ENCODE results near the gene BAIAP2. TPM values are rescaled to one million over a fixed set of nuclear protein-coding genes. Genes with fewer than 3 reads are reported as not detected.

BAIAP2 gene
- total and polyA plus RNA-seq, 2 donors (not counting 3 experiments of a cell fraction or from before 2014, with no cell fraction given) = 12.3 to 18.6 TPM

- Histone ChIP-seq H3K36me3 (ENCODE audit: control insufficient read depth in 2 of 2, extremely low read depth in 1 of 2, insufficient read depth in 2 of 2, low read length in 2 of 2) (no peaks in the 10 kb centered on the region), H3K27ac (ENCODE audit: insufficient read depth, low read depth, low read length) (no peak overlapping the region), H3K4me3 (replicated peaks in 1 of 3; ENCODE audit: insufficient read depth in 1 of 3, low read depth in 1 of 3, low read length in 3 of 3) (no peak overlapping the region), H3K79me2 (ENCODE audit: control insufficient read depth, insufficient read depth, low read length) (no peaks in the 10 kb centered on the region), H3K4me2 (ENCODE audit: insufficient read depth, low read length) (no peak overlapping the region), H3K9ac (replicated peaks; ENCODE audit: extremely low read depth, insufficient read depth, low read length) (no peak overlapping the region), H3K9me1 (replicated peaks; ENCODE audit: control insufficient read depth, extremely low read depth, insufficient read depth, low read length) (no peaks in the 10 kb centered on the region), H3K27me3 (ENCODE audit: control insufficient read depth in 2 of 2, insufficient read depth in 2 of 2, low read length in 2 of 2) (no peaks in the 10 kb centered on the region), H3K9me3 (replicated peaks; ENCODE audit: control insufficient read depth, insufficient read depth, low read length) (no peaks in the 10 kb centered on the region), H4K20me1 (replicated peaks; ENCODE audit: control insufficient read depth, extremely low read depth, insufficient read depth, low read length) (no peaks in the 10 kb centered on the region), H3K4me1 (ENCODE audit: control insufficient read depth, extremely low read depth, insufficient read depth, low read length) (no peaks in the 10 kb centered on the region), H2AFZ (ENCODE audit: low read depth, low read length) (no peak overlapping the region)
- no peak for DNase-seq (ENCODE audit: low read depth, low spot score)
- POLR2A ChIA-PET = interaction anchor here (0.7 kb wide), 1 partner anchor 102 kb away, joined by 4 read pairs; no protein-coding TSS in a partner anchor
- dilution Hi-C loops (cut with MboI; ENCODE audit: extremely low pct_ligation_motif_present, low sequenced_read_pairs) = no loop called here
- TF ChIP-seq POLR2A (IDR thresholded peaks at IDR 0.05; ENCODE audit: low read depth, low read length) = no peak
- TF ChIP-seq MAX (IDR thresholded peaks at IDR 0.05; ENCODE audit: insufficient read depth, insufficient read length) = no peak
- TF ChIP-seq MYC (IDR thresholded peaks at IDR 0.05; ENCODE audit: low read depth, low read length) = no peak
- TF ChIP-seq JUN (IDR thresholded peaks at IDR 0.05; ENCODE audit: borderline replicate concordance, insufficient read depth, insufficient read length, low read depth) = no peak
- no peak for TF ChIP-seq FOS (IDR thresholded peaks at IDR 0.05; ENCODE audit: borderline replicate concordance, insufficient read depth, low read length)
- TF ChIP-seq EZH2 (IDR thresholded peaks at IDR 0.05; ENCODE audit: borderline replicate concordance, low read depth, low read length, severe bottlenecking) = no peak
- CTCF ChIA-PET = interaction anchor here (0.6 to 7.0 kb wide), 24 partner anchors 10 to 341 kb away, joined by 3 to 91 read pairs (median 4); partner anchors contain the start of genes CEP131, NDUFAF8 and TEPSIN
- intact Hi-C loops (cut with micrococcal nuclease) = no loop called here
- no TSS peak for BruUV-seq (replicated peaks)
- no peak for FAIRE-seq
Observed at GRCh38 chr17:81143200-81143527, 108.2 kb downstream of the BAIAP2 start.

- no peaks in the 10 kb centered on the region for H3K27me3 ChIP-seq (ENCODE audit: control insufficient read depth in 2 of 2, insufficient read depth in 2 of 2, low read length in 2 of 2)
- no peak overlapping the region for H3K4me2 ChIP-seq (ENCODE audit: insufficient read depth, low read length)
- H3K4me3 ChIP-seq (replicated peaks in 1 of 3; ENCODE audit: insufficient read depth in 1 of 3, low read depth in 1 of 3, low read length in 3 of 3) = no peak overlapping the region
- H3K79me2 ChIP-seq (ENCODE audit: control insufficient read depth, insufficient read depth, low read length) = no peaks in the 10 kb centered on the region
- H3K27ac ChIP-seq (ENCODE audit: insufficient read depth, low read depth, low read length) = no peak overlapping the region
- DNase-seq (ENCODE audit: low read depth, low spot score) (no peak), FAIRE-seq (no peak)
- CTCF ChIA-PET = interaction anchor here (0.9 to 7.0 kb wide), 14 partner anchors 10 to 341 kb away, joined by 3 to 91 read pairs (median 5); partner anchors contain the start of genes CEP131, NDUFAF8 and TEPSIN
- TF ChIP-seq FOS (IDR thresholded peaks at IDR 0.05; ENCODE audit: borderline replicate concordance, insufficient read depth, low read length) (no peak), JUN (IDR thresholded peaks at IDR 0.05; ENCODE audit: borderline replicate concordance, insufficient read depth, insufficient read length, low read depth) (no peak), GATA2 (IDR thresholded peaks at IDR 0.05; ENCODE audit: insufficient read depth, insufficient read length, low read depth, low read length) (no peak), POLR2A (IDR thresholded peaks at IDR 0.05; ENCODE audit: low read depth, low read length) (no peak), MYC (IDR thresholded peaks at IDR 0.05; ENCODE audit: low read depth, low read length) (no peak), POLR2AphosphoS5 (IDR thresholded peaks at IDR 0.05; ENCODE audit: insufficient read depth, low read depth, low read length) (no peak), MAX (IDR thresholded peaks at IDR 0.05; ENCODE audit: insufficient read depth, insufficient read length) (no peak), EZH2 (IDR thresholded peaks at IDR 0.05; ENCODE audit: borderline replicate concordance, low read depth, low read length, severe bottlenecking) (no peak), CTCF (IDR thresholded peaks at IDR 0.05; ENCODE audit: extremely low read depth in 1 of 2, insufficient read depth in 1 of 2, low read depth in 1 of 2, low read length in 2 of 2) (no peak)
- H3K36me3 ChIP-seq (ENCODE audit: control insufficient read depth in 2 of 2, extremely low read depth in 1 of 2, insufficient read depth in 2 of 2, low read length in 2 of 2) = no peaks in the 10 kb centered on the region
- intact Hi-C loops (cut with micrococcal nuclease) (no loop called here), dilution Hi-C loops (cut with MboI; ENCODE audit: extremely low pct_ligation_motif_present, low sequenced_read_pairs) (no loop called here)
- H4K20me1 ChIP-seq (replicated peaks; ENCODE audit: control insufficient read depth, extremely low read depth, insufficient read depth, low read length) = no peaks in the 10 kb centered on the region
- BruUV-seq (replicated peaks) = no TSS peak
- no peak overlapping the region for H3K9ac ChIP-seq (replicated peaks; ENCODE audit: extremely low read depth, insufficient read depth, low read length)
- H3K9me3 ChIP-seq (replicated peaks; ENCODE audit: control insufficient read depth, insufficient read depth, low read length) = no peaks in the 10 kb centered on the region
- POLR2A ChIA-PET = no interaction called here
- H2AFZ ChIP-seq (ENCODE audit: low read depth, low read length) = no peak overlapping the region
- no peaks in the 10 kb centered on the region for H3K9me1 ChIP-seq (replicated peaks; ENCODE audit: control insufficient read depth, extremely low read depth, insufficient read depth, low read length)
- no peaks in the 10 kb centered on the region for H3K4me1 ChIP-seq (ENCODE audit: control insufficient read depth, extremely low read depth, insufficient read depth, low read length)
Observed at GRCh38 chr17:81143717-81144422, 108.9 kb downstream of the BAIAP2 start.

Data from endothelial cell of umbilical vein (primary cell).